ENCODE results near the gene CA6.

GRCh38 chr1:8950309-8950708, 4.6 kb downstream of the CA6 start:
- TF ChIP-seq CTCF (IDR thresholded peaks at IDR 0.05; ENCODE audit: control extremely low read depth in 1 of 3, insufficient read depth in 1 of 3, low read depth in 1 of 3, low read length in 3 of 3) (no peak), SAP30 (IDR thresholded peaks at IDR 0.05; ENCODE audit: insufficient read depth, insufficient replicate concordance, low read length) (no peak)
